Neuron (in vitro differentiated cells): ENCODE results near the gene GGTLC1.

ENCODE experiments used
- H2AFZ ChIP-seq: one replicate; pipeline ENCODE4 v1.6.1; 2013; ENCODE audit warnings: low read depth, mild to moderate bottlenecking, inconsistent platforms, low read length, moderate library complexity
- H3K27me3 ChIP-seq: one replicate; pipeline ENCODE4 v1.6.1; 2013; ENCODE audit warnings: low read length; ENCODE audit not compliant: insufficient read depth
- H3K36me3 ChIP-seq: one replicate; pipeline ENCODE4 v1.6.1; 2013; ENCODE audit warnings: low read length; ENCODE audit not compliant: insufficient read depth
- H3K4me1 ChIP-seq: one replicate; pipeline ENCODE4 v1.6.1; 2013; ENCODE audit warnings: low read length; ENCODE audit not compliant: insufficient read depth
- H3K4me3 ChIP-seq: 2 replicates; pipeline ENCODE4 v1.5.1; 2013; ENCODE audit warnings: mild to moderate bottlenecking, low read length, moderate library complexity
- H3K9me3 ChIP-seq: one replicate; pipeline ENCODE4 v1.6.1; 2013; ENCODE audit warnings: low read length

GGTLC1 gene

GRCh38 chr20:23937303-23938117 is 51.1 kb downstream of the GGTLC1 start:
- Histone ChIP-seq H3K36me3 (no peaks in the 10 kb centered on the region), H3K4me3 (no peak overlapping the region), H3K9me3 (no peaks in the 10 kb centered on the region), H3K27me3 (no peaks in the 10 kb centered on the region), H3K4me1 (no peaks in the 10 kb centered on the region), H2AFZ (no peak overlapping the region)
